IMR-90 (cell line): ENCODE data around the gene NOC2L.

Source experiments
- BHLHE40 ChIP-seq: fragments of 150-350 bp; IDR thresholded peaks from 2 replicates; pipeline ENCODE4 v1.6.1; 2016; ENCODE audit warnings: mild to moderate bottlenecking, low read depth, low read length
- CEBPB ChIP-seq: IDR thresholded peaks from 2 replicates; pipeline ENCODE4 v1.6.1; 2012; ENCODE audit warnings: low read depth, low read length, improper control_type of control experiment
- CHD1 ChIP-seq: IDR thresholded peaks from 2 replicates; pipeline ENCODE4 v1.6.1; 2012; ENCODE audit warnings: low read depth, low read length, improper control_type of control experiment
- CTCF ChIP-seq: conservative IDR thresholded peaks from 2 replicates; pipeline ENCODE4 v1.5.1; 2012; ENCODE audit warnings: mild to moderate bottlenecking, low read depth, low read length, improper control_type of control experiment
- ELK1 ChIP-seq: fragments of 150-350 bp; IDR thresholded peaks from 2 replicates; pipeline ENCODE4 v1.6.1; 2016; ENCODE audit warnings: low read depth, mild to moderate bottlenecking, low read length, moderate library complexity, borderline replicate concordance
- FOS ChIP-seq: fragments of 150-350 bp; IDR thresholded peaks from 2 replicates; pipeline ENCODE4 v1.6.1; 2016; ENCODE audit warnings: low read depth, low read length
- MAFK ChIP-seq: IDR thresholded peaks from 2 replicates; pipeline ENCODE4 v1.6.1; 2012; ENCODE audit warnings: low read depth, low read length, improper control_type of control experiment
- MXI1 ChIP-seq: IDR thresholded peaks from 2 replicates; pipeline ENCODE4 v1.6.1; 2012; ENCODE audit warnings: low read depth, mild to moderate bottlenecking, low read length, moderate library complexity, borderline replicate concordance
- NFE2L2 ChIP-seq: fragments of 150-350 bp; IDR thresholded peaks from 2 replicates; pipeline ENCODE4 v1.6.1; 2016; ENCODE audit warnings: low read depth, mild to moderate bottlenecking, low read length
- POLR2A ChIP-seq: IDR thresholded peaks from 2 replicates; pipeline ENCODE4 v1.6.1; 2012; ENCODE audit warnings: mild to moderate bottlenecking, low read depth, low read length
- RAD21 ChIP-seq: IDR thresholded peaks from 2 replicates; pipeline ENCODE4 v1.6.1; 2012; ENCODE audit warnings: low read length, improper control_type of control experiment
- RCOR1 ChIP-seq: IDR thresholded peaks from 2 replicates; pipeline ENCODE4 v1.6.1; 2012; ENCODE audit warnings: mild to moderate bottlenecking, low read length, improper control_type of control experiment; ENCODE audit not compliant: insufficient replicate concordance
- SMC3 ChIP-seq: fragments of 150-350 bp; IDR thresholded peaks from 2 replicates; pipeline ENCODE4 v1.6.1; 2016; ENCODE audit warnings: low read depth, mild to moderate bottlenecking, antibody characterized with exemption, low read length, moderate library complexity
- USF2 ChIP-seq: fragments of 150-350 bp; IDR thresholded peaks from 2 replicates; pipeline ENCODE4 v1.6.1; 2017; ENCODE audit warnings: mild to moderate bottlenecking, antibody characterized with exemption, low read length, low read depth

- no peak for TF ChIP-seq CTCF
- peak; percentile 99 for TF ChIP-seq POLR2A
- peak; percentile 35; the same call in 1 of the 2 replicates for TF ChIP-seq MXI1
- no peak for TF ChIP-seq RCOR1
- no peak; the same call in 1 of the 2 replicates for TF ChIP-seq CHD1
- TF ChIP-seq RAD21 = no peak
- TF ChIP-seq NFE2L2 = no peak
- TF ChIP-seq CEBPB = no peak
- no peak for TF ChIP-seq USF2
- no peak for TF ChIP-seq ELK1
- peak; percentile 84 for TF ChIP-seq BHLHE40
- no peak for TF ChIP-seq MAFK
- TF ChIP-seq SMC3 = no peak
- TF ChIP-seq FOS = no peak
Measured at GRCh38 chr1:999725-1000356, 40.8 kb upstream of the NOC2L start, which contains the start of gene HES4.
